Smooth muscle cell (in vitro differentiated cells): ENCODE data around the gene CC2D1A. TPM values are rescaled to one million over a fixed set of nuclear protein-coding genes. Genes with fewer than 3 reads are reported as not detected.
A peak's percentile ranks its signal among the peaks of the same experiment; 100 is the strongest.

Experiments used
- DNase-seq: peaks from one replicate; lab custom pipeline; 2025; ENCODE audit not compliant: unreplicated experiment; lab: John Stamatoyannopoulos, UW
- H2AFZ ChIP-seq: fragments of 200-600 bp; sonication (generic); 2 replicates; pipeline ENCODE4 v1.6.0; 2016; ENCODE audit warnings: antibody characterized with exemption, low read depth, mild to moderate bottlenecking
- H3F3A ChIP-seq: fragments of 200-600 bp; sonication (generic); 2 replicates; pipeline ENCODE4 v1.6.0; 2017; ENCODE audit warnings: antibody characterized with exemption, low read depth
- H3K27ac ChIP-seq: fragments of 200-600 bp; sonication (generic); 2 replicates; pipeline ENCODE4 v1.5.1; 2016; ENCODE audit warnings: low read depth, mild to moderate bottlenecking
- H3K27me3 ChIP-seq: fragments of 200-600 bp; sonication (generic); 2 replicates; pipeline ENCODE4 v1.6.1; 2016; ENCODE audit warnings: low read depth, mild to moderate bottlenecking
- H3K36me3 ChIP-seq: fragments of 200-600 bp; sonication (generic); 2 replicates; pipeline ENCODE4 v1.5.1; 2016; ENCODE audit warnings: low read depth
- H3K4me1 ChIP-seq: fragments of 200-600 bp; sonication (generic); 2 replicates; pipeline ENCODE4 v1.5.1; 2016; ENCODE audit warnings: low read depth
- H3K4me2 ChIP-seq: fragments of 200-600 bp; sonication (generic); 2 replicates; pipeline ENCODE4 v1.6.0; 2016; ENCODE audit warnings: mild to moderate bottlenecking
- H3K4me3 ChIP-seq: fragments of 200-600 bp; sonication (generic); 2 replicates; pipeline ENCODE4 v1.5.1; 2016; ENCODE audit warnings: mild to moderate bottlenecking
- H3K79me2 ChIP-seq: fragments of 200-600 bp; sonication (generic); 2 replicates; pipeline ENCODE4 v1.6.0; 2016; ENCODE audit warnings: low read depth, mild to moderate bottlenecking
- H3K9ac ChIP-seq: fragments of 200-600 bp; sonication (generic); 2 replicates; pipeline ENCODE4 v1.6.0; 2016; ENCODE audit warnings: low read depth
- H3K9me3 ChIP-seq: fragments of 200-600 bp; sonication (generic); replicated peaks from 2 replicates; pipeline ENCODE4 v1.5.1; 2016; ENCODE audit warnings: low read depth
- H4K20me1 ChIP-seq: fragments of 200-600 bp; sonication (generic); 2 replicates; pipeline ENCODE4 v1.6.0; 2016; ENCODE audit warnings: low read depth
- WGBS: methylation state at CpG from one replicate; pipeline ENCODE4 v1.1.7; 2016; ENCODE audit warnings: low lambda C conversion rate; 5-methylcytosine and 5-hydroxymethylcytosine counted together
- polyA plus RNA-seq: library from polyadenylated mRNA; unstranded; fragments of >200 nt; fragmentation: Nextera tagmentation; extraction: Ambion mirVana; gene quantifications from 2 replicates; pipeline ENCODE4 v1.2.1, GENCODE V29; 2016
- total RNA-seq: library from RNA; depleted of rRNA; stranded (reverse); fragments of >200 nt; gene quantifications from 2 replicates; pipeline ENCODE4 v1.2.3, GENCODE V29; 2014
- TF ChIP-seq, protein P1 (sequence below): fragments of 200-600 bp; sonication (generic); IDR thresholded peaks from 2 replicates; pipeline ENCODE4 v1.5.1; 2017; ENCODE audit warnings: borderline replicate concordance, mild to moderate bottlenecking, antibody characterized with exemption; ENCODE audit not compliant: insufficient read depth, poor library complexity, severe bottlenecking

CC2D1A gene
- total and polyA plus RNA-seq, 2 experiments from 2014 or later, result 8.0 to 26.3 TPM

DNA sequence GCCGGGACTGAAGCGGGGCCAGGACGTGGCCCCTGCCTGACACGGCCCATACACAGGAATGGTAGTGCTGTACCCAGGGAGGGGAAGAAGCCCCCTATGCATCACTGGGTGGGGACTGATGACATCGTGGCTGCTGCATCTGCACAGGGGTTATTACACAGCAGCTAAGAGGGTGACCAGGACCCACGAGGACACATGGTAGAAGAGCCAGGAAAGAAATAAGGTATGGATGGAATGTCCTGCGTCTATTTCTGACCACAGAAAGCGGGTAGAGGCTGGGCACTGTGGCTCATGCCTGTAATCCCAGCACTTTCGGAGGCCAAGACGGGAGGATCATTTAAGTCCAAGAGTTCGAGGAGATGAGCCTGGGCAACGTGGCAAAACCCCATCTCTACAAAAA lies 70.4 kb downstream of the CC2D1A start:
- no peak overlapping the region for H3K9ac ChIP-seq
- H3F3A ChIP-seq, result no peaks in the 10 kb centered on the region
- H4K20me1 ChIP-seq, result no peaks in the 10 kb centered on the region
- H3K27ac ChIP-seq, result no peak overlapping the region
- no peaks in the 10 kb centered on the region for H3K36me3 ChIP-seq
- no peak overlapping the region for H2AFZ ChIP-seq
- no peak overlapping the region for H3K4me2 ChIP-seq
- H3K79me2 ChIP-seq, result no peaks in the 10 kb centered on the region
- no peak overlapping the region for H3K4me3 ChIP-seq
- TF ChIP-seq, protein P1, sequence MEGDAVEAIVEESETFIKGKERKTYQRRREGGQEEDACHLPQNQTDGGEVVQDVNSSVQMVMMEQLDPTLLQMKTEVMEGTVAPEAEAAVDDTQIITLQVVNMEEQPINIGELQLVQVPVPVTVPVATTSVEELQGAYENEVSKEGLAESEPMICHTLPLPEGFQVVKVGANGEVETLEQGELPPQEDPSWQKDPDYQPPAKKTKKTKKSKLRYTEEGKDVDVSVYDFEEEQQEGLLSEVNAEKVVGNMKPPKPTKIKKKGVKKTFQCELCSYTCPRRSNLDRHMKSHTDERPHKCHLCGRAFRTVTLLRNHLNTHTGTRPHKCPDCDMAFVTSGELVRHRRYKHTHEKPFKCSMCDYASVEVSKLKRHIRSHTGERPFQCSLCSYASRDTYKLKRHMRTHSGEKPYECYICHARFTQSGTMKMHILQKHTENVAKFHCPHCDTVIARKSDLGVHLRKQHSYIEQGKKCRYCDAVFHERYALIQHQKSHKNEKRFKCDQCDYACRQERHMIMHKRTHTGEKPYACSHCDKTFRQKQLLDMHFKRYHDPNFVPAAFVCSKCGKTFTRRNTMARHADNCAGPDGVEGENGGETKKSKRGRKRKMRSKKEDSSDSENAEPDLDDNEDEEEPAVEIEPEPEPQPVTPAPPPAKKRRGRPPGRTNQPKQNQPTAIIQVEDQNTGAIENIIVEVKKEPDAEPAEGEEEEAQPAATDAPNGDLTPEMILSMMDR, result no peak
- no peaks in the 10 kb centered on the region for H3K27me3 ChIP-seq
- no peaks in the 10 kb centered on the region for H3K9me3 ChIP-seq
- H3K4me1 ChIP-seq, result peaks cover 6% of the 10 kb centered on the region
- DNase-seq, result no peak
- WGBS, result 93% methylated on average over 12 of the region's 12 CpGs

DNA sequence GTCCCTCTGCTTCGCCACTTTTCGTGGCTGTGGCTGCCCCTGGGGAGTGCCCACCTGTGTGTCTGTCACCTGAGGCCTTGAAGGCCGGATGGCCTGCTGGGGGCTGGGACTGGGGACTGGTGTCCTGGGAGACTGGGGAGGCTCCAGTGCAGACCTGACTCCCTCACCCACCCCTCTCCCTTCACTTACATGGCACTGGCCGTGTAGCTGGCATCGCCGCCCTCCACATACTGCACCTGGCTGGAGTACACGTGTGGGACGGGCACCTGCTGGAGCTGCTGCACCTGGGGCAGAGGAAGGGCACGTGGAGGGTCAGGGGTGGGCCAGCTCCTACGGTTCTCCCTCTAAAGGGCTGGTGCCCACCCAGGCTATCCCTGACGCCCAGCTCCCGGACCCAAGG lies 71.8 kb downstream of the CC2D1A start:
- Histone ChIP-seq H3K27me3 (no peaks in the 10 kb centered on the region), H3K9me3 (no peaks in the 10 kb centered on the region), H3K36me3 (no peaks in the 10 kb centered on the region), H3K9ac (no peak overlapping the region), H3K4me3 (no peak overlapping the region), H3K27ac (no peak overlapping the region), H4K20me1 (no peaks in the 10 kb centered on the region), H2AFZ (no peak overlapping the region), H3K4me2 (peak overlapping the region; percentile 86), H3K4me1 (peaks cover 6% of the 10 kb centered on the region), H3K79me2 (no peaks in the 10 kb centered on the region), H3F3A (no peaks in the 10 kb centered on the region)
- WGBS, result 93% methylated on average over 11 of the region's 12 CpGs
- TF ChIP-seq, protein P1, result no peak
- DNase-seq, result no peak

GRCh38 chr19:13978351-13979243 lies 72.6 kb downstream of the CC2D1A start:
- TF ChIP-seq, protein P1, result no peak
- no peaks in the 10 kb centered on the region for H3K9me3 ChIP-seq
- H4K20me1 ChIP-seq, result no peaks in the 10 kb centered on the region
- H3K4me2 ChIP-seq, result peak overlapping the region; percentile 86
- H3K4me3 ChIP-seq, result peak overlapping the region; percentile 42
- H3K27me3 ChIP-seq, result no peaks in the 10 kb centered on the region
- no peaks in the 10 kb centered on the region for H3F3A ChIP-seq
- 3% methylated on average over 31 of the region's 74 CpGs for WGBS
- no peak overlapping the region for H2AFZ ChIP-seq
- H3K4me1 ChIP-seq, result peaks cover 6% of the 10 kb centered on the region
- no peak overlapping the region for H3K9ac ChIP-seq
- H3K79me2 ChIP-seq, result no peaks in the 10 kb centered on the region
- no peak overlapping the region for H3K27ac ChIP-seq
- H3K36me3 ChIP-seq, result no peaks in the 10 kb centered on the region
- peak; percentile 58 for DNase-seq
